Smooth muscle cell (in vitro differentiated cells): ENCODE results near the gene MRRF. TPM values are rescaled to one million over a fixed set of nuclear protein-coding genes. Genes with fewer than 3 reads are reported as not detected.

Experiments
- DNase-seq: peaks from one replicate; lab custom pipeline; 2025; ENCODE audit not compliant: unreplicated experiment; lab: John Stamatoyannopoulos, UW
- H2AFZ ChIP-seq: fragments of 200-600 bp; sonication (generic); 2 replicates; pipeline ENCODE4 v1.6.0; 2016; ENCODE audit warnings: antibody characterized with exemption, low read depth, mild to moderate bottlenecking
- H3F3A ChIP-seq: fragments of 200-600 bp; sonication (generic); 2 replicates; pipeline ENCODE4 v1.6.0; 2017; ENCODE audit warnings: antibody characterized with exemption, low read depth
- H3K27ac ChIP-seq: fragments of 200-600 bp; sonication (generic); 2 replicates; pipeline ENCODE4 v1.5.1; 2016; ENCODE audit warnings: low read depth, mild to moderate bottlenecking
- H3K27me3 ChIP-seq: fragments of 200-600 bp; sonication (generic); 2 replicates; pipeline ENCODE4 v1.6.1; 2016; ENCODE audit warnings: low read depth, mild to moderate bottlenecking
- H3K36me3 ChIP-seq: fragments of 200-600 bp; sonication (generic); 2 replicates; pipeline ENCODE4 v1.5.1; 2016; ENCODE audit warnings: low read depth
- H3K4me1 ChIP-seq: fragments of 200-600 bp; sonication (generic); 2 replicates; pipeline ENCODE4 v1.5.1; 2016; ENCODE audit warnings: low read depth
- H3K4me2 ChIP-seq: fragments of 200-600 bp; sonication (generic); 2 replicates; pipeline ENCODE4 v1.6.0; 2016; ENCODE audit warnings: mild to moderate bottlenecking
- H3K4me3 ChIP-seq: fragments of 200-600 bp; sonication (generic); 2 replicates; pipeline ENCODE4 v1.5.1; 2016; ENCODE audit warnings: mild to moderate bottlenecking
- H3K79me2 ChIP-seq: fragments of 200-600 bp; sonication (generic); 2 replicates; pipeline ENCODE4 v1.6.0; 2016; ENCODE audit warnings: low read depth, mild to moderate bottlenecking
- H3K9ac ChIP-seq: fragments of 200-600 bp; sonication (generic); 2 replicates; pipeline ENCODE4 v1.6.0; 2016; ENCODE audit warnings: low read depth
- H3K9me3 ChIP-seq: fragments of 200-600 bp; sonication (generic); replicated peaks from 2 replicates; pipeline ENCODE4 v1.5.1; 2016; ENCODE audit warnings: low read depth
- H4K20me1 ChIP-seq: fragments of 200-600 bp; sonication (generic); 2 replicates; pipeline ENCODE4 v1.6.0; 2016; ENCODE audit warnings: low read depth
- WGBS: methylation state at CpG from one replicate; pipeline ENCODE4 v1.1.7; 2016; ENCODE audit warnings: low lambda C conversion rate; 5-methylcytosine and 5-hydroxymethylcytosine counted together
- polyA plus RNA-seq: library from polyadenylated mRNA; unstranded; fragments of >200 nt; fragmentation: Nextera tagmentation; extraction: Ambion mirVana; gene quantifications from 2 replicates; pipeline ENCODE4 v1.2.1, GENCODE V29; 2016
- total RNA-seq: library from RNA; depleted of rRNA; stranded (reverse); fragments of >200 nt; gene quantifications from 2 replicates; pipeline ENCODE4 v1.2.3, GENCODE V29; 2014
- TF ChIP-seq, protein P1 (sequence below): fragments of 200-600 bp; sonication (generic); IDR thresholded peaks from 2 replicates; pipeline ENCODE4 v1.5.1; 2017; ENCODE audit warnings: borderline replicate concordance, mild to moderate bottlenecking, antibody characterized with exemption; ENCODE audit not compliant: insufficient read depth, poor library complexity, severe bottlenecking

MRRF gene
- total and polyA plus RNA-seq, 2 experiments from 2014 or later = 8.4 to 28.1 TPM

DNA sequence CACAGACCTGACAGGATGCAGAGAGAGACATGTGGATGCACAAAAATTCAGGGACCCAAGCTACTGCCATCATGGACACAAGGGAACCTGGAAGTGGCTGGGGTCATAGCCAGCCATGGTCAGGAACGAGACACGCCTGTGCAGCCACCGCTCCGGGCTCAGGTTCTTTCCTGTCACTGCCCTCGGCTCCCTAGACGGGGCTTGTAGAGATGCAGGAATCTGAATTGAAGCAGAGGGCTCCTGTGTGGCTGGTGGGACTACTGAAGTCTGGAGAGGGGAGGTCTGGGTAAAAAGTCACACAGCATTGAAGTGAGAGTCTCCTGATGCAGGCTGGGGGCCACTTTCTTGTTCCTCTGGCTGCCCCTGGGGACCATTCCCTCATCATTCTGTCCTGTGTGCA, 73.9 kb downstream of the MRRF start:
- Histone ChIP-seq H4K20me1 (no peaks in the 10 kb centered on the region), H3K9me3 (no peaks in the 10 kb centered on the region), H3K4me3 (no peak overlapping the region), H2AFZ (no peak overlapping the region), H3F3A (no peaks in the 10 kb centered on the region), H3K9ac (no peak overlapping the region), H3K36me3 (no peaks in the 10 kb centered on the region), H3K79me2 (no peaks in the 10 kb centered on the region), H3K4me1 (peaks cover 19% of the 10 kb centered on the region), H3K27me3 (peaks cover 28% of the 10 kb centered on the region), H3K27ac (no peak overlapping the region), H3K4me2 (no peak overlapping the region)
- no peak for DNase-seq
- TF ChIP-seq, protein P1, sequence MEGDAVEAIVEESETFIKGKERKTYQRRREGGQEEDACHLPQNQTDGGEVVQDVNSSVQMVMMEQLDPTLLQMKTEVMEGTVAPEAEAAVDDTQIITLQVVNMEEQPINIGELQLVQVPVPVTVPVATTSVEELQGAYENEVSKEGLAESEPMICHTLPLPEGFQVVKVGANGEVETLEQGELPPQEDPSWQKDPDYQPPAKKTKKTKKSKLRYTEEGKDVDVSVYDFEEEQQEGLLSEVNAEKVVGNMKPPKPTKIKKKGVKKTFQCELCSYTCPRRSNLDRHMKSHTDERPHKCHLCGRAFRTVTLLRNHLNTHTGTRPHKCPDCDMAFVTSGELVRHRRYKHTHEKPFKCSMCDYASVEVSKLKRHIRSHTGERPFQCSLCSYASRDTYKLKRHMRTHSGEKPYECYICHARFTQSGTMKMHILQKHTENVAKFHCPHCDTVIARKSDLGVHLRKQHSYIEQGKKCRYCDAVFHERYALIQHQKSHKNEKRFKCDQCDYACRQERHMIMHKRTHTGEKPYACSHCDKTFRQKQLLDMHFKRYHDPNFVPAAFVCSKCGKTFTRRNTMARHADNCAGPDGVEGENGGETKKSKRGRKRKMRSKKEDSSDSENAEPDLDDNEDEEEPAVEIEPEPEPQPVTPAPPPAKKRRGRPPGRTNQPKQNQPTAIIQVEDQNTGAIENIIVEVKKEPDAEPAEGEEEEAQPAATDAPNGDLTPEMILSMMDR = no peak
- 87% methylated on average over 6 of the region's 6 CpGs for WGBS

- TF ChIP-seq, protein P1 = no peak
- Histone ChIP-seq H3K9ac (no peak overlapping the region), H3K27me3 (peaks cover 28% of the 10 kb centered on the region), H3K9me3 (no peaks in the 10 kb centered on the region), H3K27ac (no peak overlapping the region), H3F3A (no peaks in the 10 kb centered on the region), H4K20me1 (no peaks in the 10 kb centered on the region), H2AFZ (no peak overlapping the region), H3K4me2 (no peak overlapping the region), H3K36me3 (no peaks in the 10 kb centered on the region), H3K79me2 (no peaks in the 10 kb centered on the region), H3K4me1 (peaks cover 19% of the 10 kb centered on the region), H3K4me3 (no peak overlapping the region)
- DNase-seq = no peak
- 93% methylated on average over 3 of the region's 3 CpGs for WGBS
These were observed 74.3 kb downstream of the MRRF start for GRCh38 chr9:122338994-122339393.

DNA sequence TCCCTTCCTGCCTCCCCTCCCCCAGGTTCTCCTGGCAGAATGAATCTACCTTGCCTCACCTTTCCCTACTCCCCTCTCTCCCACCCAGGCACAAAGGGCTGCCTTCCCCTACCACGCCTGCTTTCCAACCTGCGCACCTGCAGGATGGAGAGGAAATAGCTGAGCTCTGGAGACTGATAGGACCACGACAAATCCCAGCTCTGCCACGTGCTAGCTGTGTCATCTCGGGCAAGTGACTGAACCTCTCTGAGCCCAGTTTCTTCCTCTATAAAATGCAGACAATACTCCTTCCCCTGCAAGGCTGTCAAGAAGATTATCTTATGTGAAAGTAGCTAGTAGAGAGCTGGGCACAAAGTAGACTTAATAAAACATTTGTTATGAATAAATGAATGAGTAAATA, 74.9 kb downstream of the MRRF start:
- Histone ChIP-seq H3K79me2 (no peaks in the 10 kb centered on the region), H3K27ac (no peak overlapping the region), H4K20me1 (no peaks in the 10 kb centered on the region), H3K4me1 (peaks cover 19% of the 10 kb centered on the region), H3K4me2 (no peak overlapping the region), H3F3A (no peaks in the 10 kb centered on the region), H3K4me3 (no peak overlapping the region), H3K36me3 (no peaks in the 10 kb centered on the region), H2AFZ (no peak overlapping the region), H3K9me3 (no peaks in the 10 kb centered on the region), H3K9ac (no peak overlapping the region), H3K27me3 (peaks cover 28% of the 10 kb centered on the region)
- DNase-seq = no peak
- 70% methylated on average over 5 of the region's 5 CpGs for WGBS
- TF ChIP-seq, protein P1 = no peak

GRCh38 chr9:122340161-122340560, 75.5 kb downstream of the MRRF start:
- Histone ChIP-seq H3K27me3 (peaks cover 28% of the 10 kb centered on the region), H2AFZ (no peak overlapping the region), H3K36me3 (no peaks in the 10 kb centered on the region), H3K9ac (no peak overlapping the region), H3F3A (no peaks in the 10 kb centered on the region), H3K27ac (no peak overlapping the region), H4K20me1 (no peaks in the 10 kb centered on the region), H3K4me3 (no peak overlapping the region), H3K4me2 (no peak overlapping the region), H3K4me1 (peaks cover 19% of the 10 kb centered on the region), H3K79me2 (no peaks in the 10 kb centered on the region), H3K9me3 (no peaks in the 10 kb centered on the region)
- no peak for DNase-seq
- 85% methylated on average over 6 of the region's 6 CpGs for WGBS
- TF ChIP-seq, protein P1 = no peak
